ENCODE measurements around the gene CCDC50.

DNA sequence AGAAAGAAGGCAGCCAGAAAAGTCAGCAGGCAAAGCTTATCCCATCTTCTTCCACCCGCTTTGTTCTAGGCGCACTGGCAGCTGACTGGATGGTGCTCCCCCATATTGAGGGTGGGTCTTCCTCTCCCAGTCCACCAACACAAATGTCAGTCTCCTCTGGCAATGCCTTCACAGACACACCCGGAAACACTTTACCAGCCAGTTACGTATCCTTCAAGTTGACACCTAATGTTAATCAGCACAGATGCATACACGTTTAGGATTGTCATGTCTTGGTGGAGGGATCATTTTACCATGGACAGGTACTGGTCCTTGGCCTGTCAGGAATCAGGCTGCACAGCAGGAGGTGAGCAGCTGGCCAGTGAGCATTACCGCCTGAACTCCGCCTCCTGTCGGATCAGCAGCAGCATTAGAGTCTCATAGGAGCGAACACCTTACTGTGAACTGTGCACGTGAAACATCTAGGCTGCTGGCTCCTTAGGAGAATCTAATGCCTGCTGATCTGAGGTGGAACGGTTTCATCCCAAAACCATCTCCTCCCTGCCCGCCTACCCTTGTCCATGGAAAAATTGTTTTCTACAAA is 72.7 kb downstream of the CCDC50 start:
- no peak for TF ChIP-seq CTCF (IDR thresholded peaks at IDR 0.05; ENCODE audit: low read depth, low read length, poor library complexity, severe bottlenecking)
- TF ChIP-seq EZH2phosphoT487 (IDR thresholded peaks at IDR 0.05; ENCODE audit: borderline replicate concordance, low read length): no peak
